ENCODE data around the gene MEPE.

Gene MEPE

GRCh38 chr4:87832669-87833068 lies at the start of gene MEPE:
Gene MEPE, plus strand, starts transcription at chr4:87832969. Its CDS starts 1,746 bp downstream, at chr4:87834715.
- no peak for DNase-seq

DNA sequence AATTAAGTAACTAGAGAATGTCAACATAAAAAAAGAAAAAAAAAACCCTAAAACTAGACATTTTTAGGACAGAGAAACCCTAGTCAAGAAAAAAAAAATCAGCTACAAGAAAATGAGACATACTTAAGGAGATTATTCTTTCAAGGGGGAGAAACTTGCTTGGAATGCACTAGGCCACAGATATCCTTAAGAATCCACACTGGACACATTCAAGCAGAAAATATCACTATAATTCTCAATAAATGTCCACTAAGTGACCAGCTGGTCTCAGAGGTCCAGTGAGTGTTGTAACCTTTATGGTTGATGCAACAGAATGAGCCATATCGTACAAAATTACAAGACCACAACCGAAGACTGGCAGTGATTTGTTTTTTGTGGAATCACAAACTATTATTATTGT lies 49.0 kb upstream of the MEPE start:
- DNase-seq, result no peak

GRCh38 chr4:87785731-87786509 lies 46.8 kb upstream of the MEPE start:
- DNase-seq, result no peak

- DNase-seq, result no peak
These were observed 33.3 kb upstream of the MEPE start, which contains the start of gene IBSP for GRCh38 chr4:87799301-87800113. Gene IBSP, plus strand, starts transcription at chr4:87799554. Its CDS starts 2,808 bp downstream, at chr4:87802362.

- DNase-seq, result no peak
These were observed 29.9 kb upstream of the MEPE start for GRCh38 chr4:87802858-87803257.

DNA sequence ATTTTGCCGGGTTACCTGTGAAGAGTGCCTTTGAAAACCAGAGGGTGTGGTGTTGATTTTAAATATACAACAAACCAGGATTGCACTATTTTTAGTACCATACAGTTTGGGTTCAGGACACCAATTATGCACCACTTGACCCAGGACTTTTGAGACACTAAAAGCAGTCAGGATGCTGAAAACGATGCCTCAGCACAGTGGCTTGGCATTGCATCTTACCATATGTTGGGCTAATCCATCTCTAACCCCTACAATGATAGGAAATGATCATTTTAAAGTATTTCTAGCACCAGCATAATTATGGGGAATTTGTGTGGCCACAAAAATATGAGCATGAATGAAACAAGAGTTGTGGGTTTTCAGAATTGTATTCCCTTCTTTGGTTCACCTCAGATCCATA lies 29.3 kb upstream of the MEPE start:
- no peak for DNase-seq

- DNase-seq, result no peak
These were observed 27.9 kb upstream of the MEPE start for GRCh38 chr4:87804871-87805270.

DNA sequence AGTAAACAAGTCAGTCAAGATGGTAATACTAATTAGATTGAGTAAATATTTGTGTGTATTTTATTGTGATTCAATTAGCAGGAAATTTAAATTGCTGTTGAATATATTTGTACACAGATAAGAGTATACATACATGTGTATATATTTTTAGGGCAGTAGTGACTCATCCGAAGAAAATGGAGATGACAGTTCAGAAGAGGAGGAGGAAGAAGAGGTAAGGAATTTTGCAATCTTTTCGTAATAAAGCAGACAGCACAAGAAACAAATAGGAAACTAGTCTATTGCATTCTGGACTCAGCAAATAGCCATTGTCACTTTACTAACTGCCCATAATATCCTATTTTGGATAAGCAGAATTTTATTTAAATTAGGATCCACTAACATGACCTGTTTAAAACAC lies 26.8 kb upstream of the MEPE start:
- DNase-seq, result no peak

DNA sequence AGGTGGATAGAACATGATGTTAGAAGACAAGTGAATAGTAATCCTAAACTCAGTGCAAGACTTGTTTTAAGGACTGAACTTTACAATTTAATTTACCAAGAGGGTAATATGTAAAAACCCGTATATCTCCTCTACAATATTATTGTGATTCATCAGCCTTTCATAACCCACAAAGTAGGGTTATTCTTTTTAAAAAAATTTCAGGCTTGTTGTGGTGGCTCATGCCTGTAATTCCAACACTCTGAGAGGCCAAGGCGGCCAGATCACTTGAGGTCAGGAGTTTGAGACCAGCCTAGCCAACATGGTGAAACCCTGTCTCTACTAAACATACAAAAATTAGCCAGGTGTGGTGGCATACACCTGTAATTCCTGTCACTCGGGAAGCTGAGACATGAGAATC lies 26.2 kb upstream of the MEPE start:
- no peak for DNase-seq

DNA sequence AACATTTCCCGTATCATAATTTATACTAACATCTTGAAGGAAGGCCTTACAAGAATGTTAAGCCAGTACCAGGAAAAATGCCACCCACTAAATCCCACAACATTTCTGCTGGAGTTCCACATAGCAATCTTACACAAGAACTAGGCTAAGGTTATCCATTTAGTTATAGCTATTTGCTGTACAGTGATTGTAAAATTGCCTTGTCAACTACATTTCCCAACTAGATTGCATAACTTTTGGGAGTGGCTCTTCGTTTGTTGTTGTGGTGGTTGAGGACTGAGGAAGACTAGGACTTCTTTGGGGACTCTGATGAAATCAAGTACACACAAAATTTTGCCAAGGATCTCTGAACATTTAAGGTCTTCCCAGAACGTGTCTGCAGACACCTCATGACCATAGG lies 25.4 kb upstream of the MEPE start:
- DNase-seq, result no peak

GRCh38 chr4:87811977-87812376 lies 20.8 kb upstream of the MEPE start:
- no peak for DNase-seq

DNA sequence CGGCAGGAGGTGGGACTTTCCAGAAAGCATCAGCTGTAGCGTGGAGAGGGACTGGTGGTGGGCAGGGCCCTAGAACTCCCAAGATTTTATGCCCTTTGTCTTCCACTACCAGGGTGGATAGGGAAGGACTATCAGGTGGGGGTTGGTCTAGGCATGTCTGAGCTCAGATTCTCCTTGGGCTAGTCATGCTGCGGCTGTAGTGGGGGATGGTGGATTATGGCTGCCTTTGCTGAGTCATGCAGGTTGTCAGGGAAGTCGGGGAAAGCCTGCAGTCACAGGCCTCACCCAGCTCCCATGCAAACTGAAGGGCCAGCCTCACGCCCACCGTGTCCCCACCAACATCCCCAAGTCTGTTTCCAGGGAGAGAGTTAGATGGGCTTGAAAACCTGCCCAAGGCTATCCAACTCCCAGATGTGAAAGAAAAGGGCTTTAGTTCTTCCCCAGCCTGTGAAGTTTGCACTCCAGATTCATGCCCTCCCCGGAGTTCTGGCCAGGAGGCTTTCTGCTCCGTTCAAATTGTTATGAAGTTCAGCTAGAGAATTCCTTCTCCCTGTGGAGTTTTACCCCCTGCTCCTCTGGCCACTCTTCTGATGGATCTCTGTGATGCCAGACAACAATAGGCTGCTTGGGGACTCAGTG lies 13.4 kb upstream of the MEPE start:
- DNase-seq, result no peak

GRCh38 chr4:87823200-87823599 lies 9.6 kb upstream of the MEPE start:
- DNase-seq, result no peak

- no peak for DNase-seq
These were observed 9.0 kb upstream of the MEPE start for GRCh38 chr4:87823724-87824123.

DNA sequence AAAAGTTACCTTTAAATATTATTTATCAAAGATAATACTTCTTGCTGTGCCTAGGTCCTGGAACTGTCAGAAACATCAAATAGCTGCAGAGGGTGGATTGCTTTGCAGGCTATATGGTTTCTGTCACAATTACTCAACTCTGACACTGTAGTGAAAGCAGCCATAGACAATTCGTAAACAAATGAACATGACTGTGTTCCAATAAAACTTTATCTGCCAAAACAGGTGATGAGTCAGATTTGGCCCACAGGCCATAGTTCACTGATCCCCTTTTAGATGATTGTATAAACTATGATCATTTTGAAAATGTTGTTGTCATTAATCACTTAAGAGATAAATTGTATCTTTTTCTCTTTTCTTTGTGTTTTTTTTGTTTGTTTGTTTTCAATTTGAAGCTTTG lies 8.4 kb upstream of the MEPE start:
- DNase-seq, result no peak

DNA sequence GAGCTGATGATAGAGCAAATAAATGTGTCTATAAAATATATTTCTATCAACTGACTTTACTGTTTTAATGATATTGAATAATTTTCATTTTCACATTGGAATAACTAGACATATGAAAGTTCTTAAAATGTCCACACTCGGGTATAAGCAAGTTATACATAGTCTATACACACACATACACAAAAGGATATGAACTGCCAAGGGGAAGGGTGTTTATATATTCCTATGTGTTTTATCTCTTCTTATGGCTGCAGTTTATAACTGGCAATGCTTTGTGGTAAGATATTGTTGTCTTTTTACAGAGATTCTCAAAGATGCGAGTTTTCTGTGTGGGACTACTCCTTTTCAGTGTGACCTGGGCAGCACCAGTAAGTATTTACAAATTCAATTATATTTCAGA lies 1.6 kb downstream of the MEPE start:
- no peak for DNase-seq

DNA sequence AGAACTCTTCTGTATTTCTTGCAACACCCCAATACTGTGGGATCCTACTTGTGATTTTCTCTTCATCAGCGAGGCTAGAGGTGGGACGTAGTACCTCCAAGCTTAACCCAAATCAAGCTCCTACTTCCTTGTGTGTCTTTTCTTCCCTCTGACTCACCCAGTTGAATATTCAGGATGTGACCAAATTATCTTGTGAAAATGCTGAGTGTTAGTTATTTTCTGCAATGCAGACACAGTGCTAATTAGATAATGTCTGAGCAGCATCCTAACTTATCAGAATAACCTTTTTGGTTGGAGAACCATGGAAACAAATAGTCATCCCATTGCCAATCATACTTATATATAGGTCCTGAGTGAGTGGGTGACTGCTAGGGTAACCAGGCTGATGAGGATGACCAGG lies 2.4 kb downstream of the MEPE start:
- DNase-seq, result no peak

DNA sequence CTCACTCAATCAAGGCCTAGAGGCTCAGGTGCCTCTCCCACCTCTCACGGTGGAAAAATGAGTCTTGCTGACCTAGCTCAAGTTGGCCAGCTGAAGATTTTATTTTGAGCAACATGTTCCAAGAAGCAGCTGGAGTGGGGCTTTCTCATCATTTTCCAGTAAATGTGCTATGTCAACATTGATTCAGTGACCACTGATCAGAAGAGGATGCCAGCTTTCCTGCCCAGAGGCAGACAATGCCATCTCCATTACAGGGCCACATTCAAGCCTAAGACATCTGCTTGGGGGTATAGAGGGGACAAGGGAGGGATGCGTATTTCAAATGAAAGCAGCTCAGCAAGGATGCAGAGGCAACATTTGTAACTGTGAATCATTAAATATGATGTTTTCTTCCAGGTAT lies 3.0 kb downstream of the MEPE start:
- DNase-seq, result no peak

DNA sequence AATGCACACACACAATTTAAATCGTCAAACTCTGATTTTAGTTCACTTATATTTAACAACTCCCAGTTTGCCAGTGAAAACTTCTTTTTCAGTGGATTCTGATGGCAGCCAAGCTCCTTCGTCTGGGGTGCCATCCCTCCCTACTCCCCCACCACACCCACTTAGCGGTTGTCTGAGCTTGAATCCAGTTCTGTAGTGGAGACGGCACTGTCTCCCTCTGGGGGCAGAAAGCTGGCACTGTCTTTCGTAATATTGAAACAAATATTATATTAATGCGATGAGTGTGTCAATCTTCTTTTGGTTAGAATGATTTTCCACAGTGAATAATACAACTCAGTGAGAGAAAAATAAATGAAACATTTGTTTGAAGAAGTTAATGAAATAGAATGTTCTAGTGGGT lies 5.4 kb downstream of the MEPE start:
- DNase-seq, result no peak

DNA sequence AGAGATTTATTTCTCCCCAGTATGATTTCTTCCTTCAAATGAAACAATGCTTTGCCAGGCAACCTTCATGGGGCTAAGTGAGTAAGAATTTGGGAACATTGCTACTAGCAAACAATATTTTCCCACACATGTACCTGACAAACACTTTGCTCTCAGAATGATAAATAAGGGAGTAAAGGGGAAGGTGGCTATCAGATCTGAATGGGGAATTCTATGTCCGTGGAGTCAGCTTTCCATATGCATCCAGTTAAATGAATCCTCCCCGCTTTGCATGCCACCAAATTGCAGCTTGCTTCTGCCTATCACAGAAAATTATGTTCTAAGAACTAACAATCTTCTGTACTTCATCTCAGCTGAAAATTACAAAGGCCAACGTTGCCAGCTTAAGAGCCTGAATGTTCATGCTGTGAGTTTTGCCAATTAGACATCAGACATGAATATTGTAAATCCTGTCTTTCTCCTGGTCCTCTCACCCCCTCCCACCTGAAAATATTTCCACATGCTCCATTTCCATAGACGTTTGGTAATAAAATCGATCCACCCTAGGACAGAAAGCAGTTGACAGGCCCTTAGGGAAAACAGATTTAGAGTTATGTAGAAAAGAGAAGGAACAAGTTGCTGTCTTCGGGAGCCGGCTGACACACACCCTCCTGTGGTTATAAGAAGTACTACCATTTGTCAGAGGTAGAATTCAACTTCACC lies 6.3 kb downstream of the MEPE start:
- DNase-seq, result no peak

- no peak for DNase-seq
These were observed 6.8 kb downstream of the MEPE start for GRCh38 chr4:87839592-87839946.

DNA sequence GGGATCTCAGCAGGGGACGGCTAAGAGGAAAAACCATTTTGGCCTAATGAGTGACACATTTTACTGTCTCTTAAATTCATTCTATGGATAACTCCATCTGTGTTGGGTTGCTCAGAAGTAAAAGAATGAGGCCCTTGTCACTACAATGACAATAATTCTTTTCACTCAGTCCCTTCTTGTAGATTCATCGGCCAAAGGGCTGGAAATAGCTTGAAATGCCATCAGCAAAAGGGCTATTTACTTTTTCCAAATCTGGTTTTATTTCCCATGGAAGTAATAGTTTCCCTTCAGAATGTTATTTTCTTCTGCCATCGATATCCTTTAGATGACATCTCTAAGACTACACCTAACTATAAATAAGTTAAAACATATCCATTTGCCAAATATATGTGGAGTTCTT lies 7.4 kb downstream of the MEPE start:
- DNase-seq, result no peak

DNA sequence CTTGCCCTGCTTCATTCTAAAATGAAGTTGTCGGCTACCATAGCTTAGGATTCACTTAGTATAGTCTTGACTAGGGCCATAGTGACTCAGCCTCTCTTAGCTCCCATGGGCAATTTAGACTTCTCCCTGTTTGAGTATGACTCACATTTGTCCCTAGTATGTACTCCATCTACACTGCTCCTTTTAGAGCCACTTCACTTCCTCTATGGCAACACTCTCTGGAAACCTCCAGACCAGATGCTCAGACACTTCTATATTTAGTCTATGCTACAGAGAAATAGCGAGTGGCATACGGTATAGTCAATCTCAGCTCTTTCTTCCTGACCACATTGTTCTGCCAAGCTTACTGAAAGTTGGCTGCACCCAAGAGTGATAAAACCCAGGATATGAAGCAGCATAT lies 11.2 kb downstream of the MEPE start:
- peak; percentile 20 for DNase-seq
